Astrocyte (in vitro differentiated cells and primary cell): Measurements from ENCODE around the gene COL26A1. TPM values are rescaled to one million over a fixed set of nuclear protein-coding genes. Genes with fewer than 3 reads are reported as not detected.
"Not testable (repeated sequence)": the region's sequence is repeated elsewhere in the genome, so short reads cannot be mapped to it uniquely, and the experiment has no call there.

Experiments used
- DNase-seq: peaks from one replicate; pipeline ENCODE4 v3.0.0-alpha.2; 2010; ENCODE audit warnings: low read depth
- FAIRE-seq: peaks from 2 replicates; lab custom pipeline; 2011; peaks lifted over from hg19 to GRCh38; lab: Jason Lieb, UNC
- H2AFZ ChIP-seq: 2 replicates; pipeline ENCODE4 v1.6.0; 2012; ENCODE audit warnings: low read depth, low read length, inconsistent platforms
- H3K27ac ChIP-seq: 2 replicates; pipeline ENCODE4 v1.5.1; 2011; ENCODE audit warnings: low read depth, low read length, inconsistent platforms
- H3K27me3 ChIP-seq: 2 replicates; pipeline ENCODE4 v1.6.0; 2011; ENCODE audit warnings: low read length, inconsistent platforms; ENCODE audit not compliant: insufficient read depth
- H3K36me3 ChIP-seq: 2 replicates; pipeline ENCODE4 v1.5.1; 2011; ENCODE audit warnings: low read length, inconsistent platforms; ENCODE audit not compliant: insufficient read depth
- H3K4me1 ChIP-seq: 2 replicates; pipeline ENCODE4 v1.5.1; 2011; ENCODE audit warnings: low read length, inconsistent platforms; ENCODE audit not compliant: insufficient read depth
- H3K4me2 ChIP-seq: 2 replicates; pipeline ENCODE4 v1.6.0; 2012; ENCODE audit warnings: low read length, inconsistent platforms
- H3K4me3 ChIP-seq: 2 replicates; pipeline ENCODE4 v1.5.1; 2011; ENCODE audit warnings: low read depth, mild to moderate bottlenecking, low read length, inconsistent platforms; ENCODE audit not compliant: insufficient read depth
- H3K79me2 ChIP-seq: 2 replicates; pipeline ENCODE4 v1.6.0; 2012; ENCODE audit warnings: mild to moderate bottlenecking, low read length, inconsistent platforms; ENCODE audit not compliant: insufficient read depth
- H3K9ac ChIP-seq: 2 replicates; pipeline ENCODE4 v1.6.0; 2012; ENCODE audit warnings: mild to moderate bottlenecking, low read length, inconsistent platforms
- H3K9me3 ChIP-seq: 2 replicates; pipeline ENCODE4 v1.5.1; 2012; ENCODE audit warnings: low read depth, mild to moderate bottlenecking, low read length, inconsistent platforms; ENCODE audit not compliant: insufficient read depth
- H4K20me1 ChIP-seq: 2 replicates; pipeline ENCODE4 v1.6.0; 2012; ENCODE audit warnings: low read length, inconsistent platforms; ENCODE audit not compliant: insufficient read depth
- H3K27ac Mint-ChIP-seq: one replicate; pipeline ENCODE4 v1.8.0; 2021; ENCODE audit warnings: mild to moderate bottlenecking, mixed read lengths; ENCODE audit not compliant: unreplicated experiment
- H3K27me3 Mint-ChIP-seq: one replicate; pipeline ENCODE4 v1.8.0; 2021; ENCODE audit warnings: low read depth, mixed read lengths; ENCODE audit not compliant: unreplicated experiment
- H3K36me3 Mint-ChIP-seq: one replicate; pipeline ENCODE4 v1.8.0; 2021; ENCODE audit warnings: low read depth, mixed read lengths; ENCODE audit not compliant: unreplicated experiment
- H3K4me1 Mint-ChIP-seq: one replicate; pipeline ENCODE4 v1.8.0; 2021; ENCODE audit warnings: low read depth, mixed read lengths; ENCODE audit not compliant: unreplicated experiment
- H3K4me3 Mint-ChIP-seq: one replicate; pipeline ENCODE4 v1.8.0; 2021; ENCODE audit warnings: mild to moderate bottlenecking, moderate library complexity, mixed read lengths; ENCODE audit not compliant: unreplicated experiment
- H3K9me3 Mint-ChIP-seq: one replicate; pipeline ENCODE4 v1.8.0; 2021; ENCODE audit warnings: mild to moderate bottlenecking, mixed read lengths; ENCODE audit not compliant: unreplicated experiment
- CTCF ChIP-seq: IDR thresholded peaks from 2 replicates; pipeline ENCODE4 v1.5.1; 2011; ENCODE audit warnings: low read depth, mild to moderate bottlenecking, inconsistent platforms, low read length, moderate library complexity; ENCODE audit not compliant: insufficient read depth
- EZH2 ChIP-seq: IDR thresholded peaks from 2 replicates; pipeline ENCODE4 v1.6.1; 2012; ENCODE audit warnings: mild to moderate bottlenecking, low read length, inconsistent platforms; ENCODE audit not compliant: insufficient read depth
- total RNA-seq: library from RNA; stranded (reverse); gene quantifications from 2 replicates; pipeline ENCODE4 v1.2.1, GENCODE V29; 2021

Gene COL26A1
- total RNA-seq, 1 donor from 2014 or later = 7.1 TPM

GRCh38 chr7:101560856-101561255 lies 198.2 kb downstream of the COL26A1 start:
- DNase-seq (no peak), FAIRE-seq (no peak)
- Mint-ChIP-seq H3K36me3 (no peaks in the 10 kb centered on the region), H3K27me3 (peaks cover 56% of the 10 kb centered on the region), H3K4me1 (no peaks in the 10 kb centered on the region), H3K4me3 (no peak overlapping the region), H3K27ac (no peak overlapping the region), H3K9me3 (peaks cover 5% of the 10 kb centered on the region)
- Histone ChIP-seq H3K27ac (no peak overlapping the region), H3K4me3 (no peak overlapping the region), H3K79me2 (no peaks in the 10 kb centered on the region), H2AFZ (no peak overlapping the region), H3K4me1 (no peaks in the 10 kb centered on the region), H4K20me1 (no peaks in the 10 kb centered on the region), H3K27me3 (peaks cover 19% of the 10 kb centered on the region), H3K9me3 (no peaks in the 10 kb centered on the region), H3K4me2 (no peak overlapping the region), H3K36me3 (no peaks in the 10 kb centered on the region), H3K9ac (no peak overlapping the region)
- no peak for TF ChIP-seq EZH2

GRCh38 chr7:101561293-101561692 lies 198.6 kb downstream of the COL26A1 start:
- not testable (repeated sequence) for DNase-seq, H3K4me2 ChIP-seq, H3K4me3 ChIP-seq, FAIRE-seq, H3K9me3 ChIP-seq, H3K4me1 ChIP-seq, H3K4me3 Mint-ChIP-seq, H3K9ac ChIP-seq, H3K27ac Mint-ChIP-seq, H2AFZ ChIP-seq, H3K36me3 Mint-ChIP-seq, H3K36me3 ChIP-seq, H4K20me1 ChIP-seq, H3K9me3 Mint-ChIP-seq, H3K79me2 ChIP-seq, H3K27ac ChIP-seq, H3K4me1 Mint-ChIP-seq
- H3K27me3 Mint-ChIP-seq = peaks cover 60% of the 10 kb centered on the region
- H3K27me3 ChIP-seq = peaks cover 21% of the 10 kb centered on the region

- TF ChIP-seq EZH2 (no peak), CTCF (no peak)
- H3K9me3 Mint-ChIP-seq = peaks cover 7% of the 10 kb centered on the region
- DNase-seq (no peak), FAIRE-seq (no peak)
- H3K4me3 ChIP-seq = no peak overlapping the region
- H3K36me3 Mint-ChIP-seq = no peaks in the 10 kb centered on the region
- no peaks in the 10 kb centered on the region for H3K4me1 Mint-ChIP-seq
- H3K4me2 ChIP-seq = no peak overlapping the region
- H4K20me1 ChIP-seq = no peaks in the 10 kb centered on the region
- peaks cover 50% of the 10 kb centered on the region for H3K27me3 Mint-ChIP-seq
- H3K9ac ChIP-seq = no peak overlapping the region
- peaks cover 27% of the 10 kb centered on the region for H3K27me3 ChIP-seq
- no peak overlapping the region for H3K4me3 Mint-ChIP-seq
- H3K27ac ChIP-seq = no peak overlapping the region
- H3K4me1 ChIP-seq = no peaks in the 10 kb centered on the region
- no peak overlapping the region for H3K27ac Mint-ChIP-seq
- H3K36me3 ChIP-seq = no peaks in the 10 kb centered on the region
- H2AFZ ChIP-seq = no peak overlapping the region
- H3K9me3 ChIP-seq = peaks cover 4% of the 10 kb centered on the region
- no peaks in the 10 kb centered on the region for H3K79me2 ChIP-seq
Measured at GRCh38 chr7:101562531-101563197, 200.0 kb downstream of the COL26A1 start.
